Transverse colon (tissue), 4 donors: Measurements from ENCODE around the gene RNFT2. TPM values are rescaled to one million over a fixed set of nuclear protein-coding genes. Genes with fewer than 3 reads are reported as not detected.

Experiments
- DNase-seq: peaks from one replicate; pipeline ENCODE4 v3.0.0-alpha.2; 2019
- H3K27ac ChIP-seq, 4 donors: fragments of 200-600 bp; sonication (generic); 2 replicates each; pipeline ENCODE4 v1.5.1; 2016 to 2018; ENCODE audit warnings: inconsistent platforms in 4 of 4
- H3K27me3 ChIP-seq: fragments of 200-600 bp; sonication (generic); 2 replicates; pipeline ENCODE4 v1.5.1; 2017; ENCODE audit warnings: inconsistent platforms
- H3K36me3 ChIP-seq, 4 donors: fragments of 200-600 bp; sonication (generic); 2 replicates each; pipeline ENCODE4 v1.5.1; 2017 to 2019; ENCODE audit warnings: inconsistent platforms in 4 of 4
- H3K4me1 ChIP-seq, 4 donors: fragments of 200-600 bp; sonication (generic); 2 replicates each; pipeline ENCODE4 v1.5.1; 2017 to 2020; ENCODE audit warnings: inconsistent platforms in 4 of 4
- H3K4me3 ChIP-seq, 4 donors: fragments of 200-600 bp; sonication (generic); 1 replicate in 1 of 4; 2 replicates in 3 of 4; pipeline versions ENCODE4 v1.5.1 to v1.6.1; 2017 to 2019; ENCODE audit warnings: inconsistent platforms in 4 of 4
- H3K9me3 ChIP-seq, 2 donors: fragments of 200-600 bp; sonication (generic); 2 replicates each; pipeline ENCODE4 v1.5.1; 2017 to 2019; ENCODE audit warnings: inconsistent platforms in 2 of 2
- EP300 ChIP-seq: sonication (generic); formaldehyde crosslinking; IDR thresholded peaks from one replicate; pipeline ENCODE4 v1.6.1; 2017; ENCODE audit warnings: antibody characterized with exemption, low read depth
- POLR2A ChIP-seq: fragments of 450-650 bp; IDR thresholded peaks from one replicate; pipeline ENCODE4 v1.6.1; 2016; ENCODE audit warnings: antibody characterized with exemption, mild to moderate bottlenecking, moderate library complexity
- POLR2AphosphoS5 ChIP-seq, 3 donors: sonication (generic); formaldehyde crosslinking; IDR thresholded peaks; one replicate each; pipeline ENCODE4 v1.6.1; 2016; ENCODE audit warnings: antibody characterized with exemption in 3 of 3
- WGBS, 2 donors: methylation state at CpG; one replicate each; pipeline ENCODE4 v1.1.5; 2018; ENCODE audit warnings: low coverage in 1 of 2; 5-methylcytosine and 5-hydroxymethylcytosine counted together
- in situ Hi-C, 4 donors: fragments of 200-750 bp; cut with MboI; loops; one replicate each; pipeline versions ENCODE4 v1.15.0 to v1.15.1; 2017; ENCODE audit warnings: low sequenced_read_pairs in 3 of 4, low pct_ligation_motif_present in 1 of 4, low pct_unique_long_range_greater_than_20kb in 1 of 4
- intact Hi-C: fragments of 100-400 bp; cut with DNase I; formaldehyde crosslinking; loops from one replicate; pipeline ENCODE4 v1.15.1; 2023; ENCODE audit warnings: low total_unique reads
- total RNA-seq, 4 donors: library from RNA; depleted of rRNA; stranded (reverse); fragments of >200 nt; gene quantifications; one replicate each; pipeline ENCODE4 v1.1.0, GENCODE V29; 2016
- TF ChIP-seq, protein P1 (sequence below), 5 experiments: fragments of 200-600 bp in 3 of 5; fragments of 450-650 bp in 2 of 5; sonication (generic) in 3 of 5; IDR thresholded peaks; 1 replicate in 2 of 5; 2 replicates in 3 of 5; pipeline ENCODE4 v1.5.1; 2016 to 2017; ENCODE audit warnings: antibody characterized with exemption in 5 of 5, inconsistent platforms in 3 of 5, mild to moderate bottlenecking in 2 of 5, moderate library complexity in 1 of 5

Gene RNFT2
- total RNA-seq, 4 donors from 2014 or later, result 0.20 to 1.1 (median 0.68) TPM; not detected in 1

DNA sequence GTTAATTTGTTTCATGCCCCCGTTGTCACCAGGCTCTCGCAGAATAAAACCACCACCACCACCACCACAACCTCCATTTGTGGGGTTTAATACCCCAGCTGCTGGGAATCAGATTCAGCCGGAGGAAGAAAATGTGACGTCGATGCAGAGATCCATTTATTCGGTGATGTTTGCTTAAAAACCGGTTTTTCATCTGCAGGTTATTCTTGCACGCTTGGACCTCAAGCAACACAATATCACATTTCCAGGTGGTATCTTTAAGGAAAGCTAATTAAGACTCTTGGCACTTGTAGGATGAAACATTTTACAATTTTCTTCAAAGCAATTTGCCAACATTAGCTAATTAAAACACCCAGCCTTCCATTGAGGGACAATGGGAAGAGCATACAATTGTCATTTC, 40.0 kb upstream of the RNFT2 start:
- Histone ChIP-seq H3K9me3 (no peaks in the 10 kb centered on the region), H3K4me3 (no peak overlapping the region), H3K36me3 (no peaks in the 10 kb centered on the region), H3K27me3 (peaks cover 14% of the 10 kb centered on the region), H3K27ac (peak overlapping the region in 1 of 4 donors; percentile 43), H3K4me1 (peaks cover 0 to 25% (median 20%) of the 10 kb centered on the region in 4 donors)
- intact Hi-C loops, result loop anchor here (5.0 kb wide), 1 partner anchor 391 kb away; no protein-coding TSS in a partner anchor
- WGBS, 2 donors, result 59% methylated on average over 8 of the region's 8 CpGs; no CpG with 5 or more reads in 1 of the 2 donors
- TF ChIP-seq EP300 (no peak), POLR2AphosphoS5 (IDR thresholded peaks at IDR 0.05) (no peak), POLR2A (no peak)
- TF ChIP-seq, protein P1, sequence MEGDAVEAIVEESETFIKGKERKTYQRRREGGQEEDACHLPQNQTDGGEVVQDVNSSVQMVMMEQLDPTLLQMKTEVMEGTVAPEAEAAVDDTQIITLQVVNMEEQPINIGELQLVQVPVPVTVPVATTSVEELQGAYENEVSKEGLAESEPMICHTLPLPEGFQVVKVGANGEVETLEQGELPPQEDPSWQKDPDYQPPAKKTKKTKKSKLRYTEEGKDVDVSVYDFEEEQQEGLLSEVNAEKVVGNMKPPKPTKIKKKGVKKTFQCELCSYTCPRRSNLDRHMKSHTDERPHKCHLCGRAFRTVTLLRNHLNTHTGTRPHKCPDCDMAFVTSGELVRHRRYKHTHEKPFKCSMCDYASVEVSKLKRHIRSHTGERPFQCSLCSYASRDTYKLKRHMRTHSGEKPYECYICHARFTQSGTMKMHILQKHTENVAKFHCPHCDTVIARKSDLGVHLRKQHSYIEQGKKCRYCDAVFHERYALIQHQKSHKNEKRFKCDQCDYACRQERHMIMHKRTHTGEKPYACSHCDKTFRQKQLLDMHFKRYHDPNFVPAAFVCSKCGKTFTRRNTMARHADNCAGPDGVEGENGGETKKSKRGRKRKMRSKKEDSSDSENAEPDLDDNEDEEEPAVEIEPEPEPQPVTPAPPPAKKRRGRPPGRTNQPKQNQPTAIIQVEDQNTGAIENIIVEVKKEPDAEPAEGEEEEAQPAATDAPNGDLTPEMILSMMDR (IDR thresholded peaks at IDR 0.05), result no peak
- no peak for DNase-seq
- in situ Hi-C loops, result no loop called here

DNA sequence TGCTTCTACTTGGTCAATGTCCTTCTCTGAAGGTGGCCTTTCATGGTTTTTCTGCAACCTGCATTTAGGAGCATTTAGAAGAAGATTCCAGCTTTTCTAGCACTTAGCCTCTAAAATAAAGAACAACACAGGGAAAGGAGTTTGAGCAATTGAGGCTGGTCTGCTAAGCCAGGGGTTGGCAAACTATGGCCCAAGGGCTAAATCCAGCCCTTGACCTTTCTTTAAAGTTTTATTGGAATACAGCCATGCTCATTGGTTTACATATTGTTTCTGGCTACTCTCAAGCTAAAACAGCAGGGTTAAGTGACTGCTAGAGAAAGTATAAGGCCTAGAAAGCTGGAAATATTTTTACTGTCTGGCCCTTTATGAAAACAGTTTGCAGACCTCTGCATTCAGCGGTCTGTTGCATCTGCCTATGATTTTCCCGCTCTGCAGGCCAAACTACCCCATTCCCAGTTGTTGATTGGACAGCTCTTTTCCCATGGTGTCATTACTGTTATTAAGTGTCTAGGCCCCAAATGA, 39.5 kb upstream of the RNFT2 start:
- Histone ChIP-seq H3K4me1 (peaks cover 0 to 22% (median 15%) of the 10 kb centered on the region in 4 donors), H3K9me3 (no peaks in the 10 kb centered on the region), H3K27ac (peak overlapping the region in 1 of 4 donors; percentile 43), H3K27me3 (peaks cover 9% of the 10 kb centered on the region), H3K4me3 (no peak overlapping the region), H3K36me3 (no peaks in the 10 kb centered on the region)
- TF ChIP-seq EP300 (no peak), POLR2AphosphoS5 (IDR thresholded peaks at IDR 0.05) (no peak), POLR2A (no peak)
- TF ChIP-seq, protein P1 (IDR thresholded peaks at IDR 0.05), result no peak
- in situ Hi-C loops, result no loop called here
- DNase-seq, result no peak
- intact Hi-C loops, result loop anchor here (5.0 kb wide), 1 partner anchor 391 kb away; no protein-coding TSS in a partner anchor
- WGBS, 2 donors, result 61 to 67% methylated on average over 2 of the region's 2 CpGs

DNA sequence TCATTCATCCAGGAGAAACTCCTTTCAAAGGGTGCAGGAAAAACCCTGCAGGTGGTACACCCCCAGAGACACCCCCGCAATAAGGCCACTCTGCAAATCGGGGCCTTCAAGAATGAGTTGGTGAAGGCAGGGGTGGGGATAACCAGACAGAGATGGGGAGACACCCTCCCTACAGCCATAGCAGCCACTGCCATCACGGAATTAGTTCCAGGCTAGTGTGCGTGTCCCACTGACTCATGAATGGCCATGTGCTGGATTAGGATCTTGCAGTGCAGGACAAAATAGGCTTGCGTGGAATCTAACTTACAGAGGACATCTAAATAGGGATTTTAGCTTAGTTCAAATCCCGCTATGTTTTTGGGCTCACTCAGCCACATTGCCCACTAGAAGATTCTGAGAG, 38.0 kb upstream of the RNFT2 start:
- Histone ChIP-seq H3K27me3 (peaks cover under 1% of the 10 kb centered on the region), H3K9me3 (no peaks in the 10 kb centered on the region), H3K4me1 (peaks cover 0 to 18% (median 11%) of the 10 kb centered on the region in 4 donors), H3K27ac (no peak overlapping the region), H3K4me3 (no peak overlapping the region), H3K36me3 (no peaks in the 10 kb centered on the region)
- 88 to 91% methylated on average over 4 to 6 of the region's 6 CpGs for whole genome bisulfite sequencing, 2 donors
- in situ Hi-C loops (loop anchor here in 3 of 4 donors (10.0 to 25.0 kb wide), 4 partner anchors 412 to 713 kb away; no protein-coding TSS in a partner anchor), intact Hi-C loops (no loop called here)
- DNase-seq, result no peak
- TF ChIP-seq EP300 (no peak), POLR2AphosphoS5 (IDR thresholded peaks at IDR 0.05) (no peak), POLR2A (no peak)
- TF ChIP-seq, protein P1 (IDR thresholded peaks at IDR 0.05), result no peak

DNA sequence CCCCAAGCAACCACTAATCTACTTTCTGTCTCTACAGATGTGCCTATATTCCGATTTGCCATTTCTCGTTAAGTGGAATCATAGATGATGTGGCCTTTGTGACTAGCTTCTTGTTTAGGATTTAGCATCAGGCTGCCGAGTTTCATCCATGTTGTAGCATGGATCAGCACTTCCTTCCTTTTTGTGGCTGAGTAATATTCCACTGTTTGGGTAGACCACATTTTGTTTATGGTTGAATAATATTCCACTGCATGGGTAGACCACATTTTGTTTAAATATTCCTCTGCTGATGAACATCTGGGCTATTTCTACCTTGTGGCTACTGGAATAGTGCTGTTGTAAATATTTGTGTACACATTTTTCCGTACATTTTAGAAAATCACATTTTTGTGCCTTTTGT, 36.7 kb upstream of the RNFT2 start:
- peaks cover 0 to 18% (median 11%) of the 10 kb centered on the region in 4 donors for H3K4me1 ChIP-seq
- no peaks in the 10 kb centered on the region for H3K36me3 ChIP-seq
- no peaks in the 10 kb centered on the region for H3K27me3 ChIP-seq
- intact Hi-C loops, result no loop called here
- H3K4me3 ChIP-seq, result no peak overlapping the region
- TF ChIP-seq EP300 (no peak), POLR2A (no peak), POLR2AphosphoS5 (IDR thresholded peaks at IDR 0.05) (no peak)
- TF ChIP-seq, protein P1 (IDR thresholded peaks at IDR 0.05), result no peak
- no peak overlapping the region for H3K27ac ChIP-seq
- no peak for DNase-seq
- WGBS, 2 donors, result 89 to 91% methylated on average over 4 of the region's 4 CpGs
- no peaks in the 10 kb centered on the region for H3K9me3 ChIP-seq
- in situ Hi-C loops, result loop anchor here in 3 of 4 donors (10.0 to 25.0 kb wide), 4 partner anchors 411 to 714 kb away; no protein-coding TSS in a partner anchor
